Measurements from ENCODE around the gene AKNAD1. TPM values are rescaled to one million over a fixed set of nuclear protein-coding genes. Genes with fewer than 3 reads are reported as not detected.

Gene AKNAD1
- total RNA-seq, 2 donors from 2014 or later: not detected

DNA sequence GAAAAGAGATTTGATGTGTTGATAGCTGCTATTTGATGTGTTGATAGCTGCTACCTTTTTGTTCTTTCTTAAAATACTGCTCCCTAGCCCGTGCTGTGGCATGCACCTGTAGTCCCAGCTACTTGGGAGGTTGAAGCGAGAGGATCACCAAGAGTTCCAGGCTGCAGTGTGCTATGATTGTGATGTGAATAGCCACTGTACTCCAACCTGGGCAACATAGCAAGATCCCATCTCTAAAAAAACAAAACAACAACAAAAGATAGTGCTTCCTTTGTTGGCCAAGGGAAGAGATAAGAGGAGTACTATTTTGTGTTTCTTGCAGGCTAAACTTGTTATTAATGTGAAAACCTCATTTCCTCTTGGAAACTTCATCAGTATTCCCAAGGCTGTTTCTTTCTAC lies 25.9 kb upstream of the AKNAD1 start:
- no peak for DNase-seq
- Histone ChIP-seq H3K9me3 (no peaks in the 10 kb centered on the region), H3K9ac (ENCODE audit: low read depth in 2 of 2, low read length in 2 of 2) (no peak overlapping the region), H3K27me3 (no peaks in the 10 kb centered on the region), H3K27ac (no peak overlapping the region), H3K4me3 (no peak overlapping the region), H3K4me1 (no peaks in the 10 kb centered on the region), H3K36me3 (no peaks in the 10 kb centered on the region)
- TF ChIP-seq, protein P1, sequence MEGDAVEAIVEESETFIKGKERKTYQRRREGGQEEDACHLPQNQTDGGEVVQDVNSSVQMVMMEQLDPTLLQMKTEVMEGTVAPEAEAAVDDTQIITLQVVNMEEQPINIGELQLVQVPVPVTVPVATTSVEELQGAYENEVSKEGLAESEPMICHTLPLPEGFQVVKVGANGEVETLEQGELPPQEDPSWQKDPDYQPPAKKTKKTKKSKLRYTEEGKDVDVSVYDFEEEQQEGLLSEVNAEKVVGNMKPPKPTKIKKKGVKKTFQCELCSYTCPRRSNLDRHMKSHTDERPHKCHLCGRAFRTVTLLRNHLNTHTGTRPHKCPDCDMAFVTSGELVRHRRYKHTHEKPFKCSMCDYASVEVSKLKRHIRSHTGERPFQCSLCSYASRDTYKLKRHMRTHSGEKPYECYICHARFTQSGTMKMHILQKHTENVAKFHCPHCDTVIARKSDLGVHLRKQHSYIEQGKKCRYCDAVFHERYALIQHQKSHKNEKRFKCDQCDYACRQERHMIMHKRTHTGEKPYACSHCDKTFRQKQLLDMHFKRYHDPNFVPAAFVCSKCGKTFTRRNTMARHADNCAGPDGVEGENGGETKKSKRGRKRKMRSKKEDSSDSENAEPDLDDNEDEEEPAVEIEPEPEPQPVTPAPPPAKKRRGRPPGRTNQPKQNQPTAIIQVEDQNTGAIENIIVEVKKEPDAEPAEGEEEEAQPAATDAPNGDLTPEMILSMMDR (IDR thresholded peaks at IDR 0.05): no peak
- intact Hi-C loops (cut with DNase I): no loop called here

GRCh38 chr1:108881369-108881768 lies 24.5 kb upstream of the AKNAD1 start:
- TF ChIP-seq, protein P1 (IDR thresholded peaks at IDR 0.05): no peak
- Histone ChIP-seq H3K36me3 (no peaks in the 10 kb centered on the region), H3K27me3 (no peaks in the 10 kb centered on the region), H3K9ac (ENCODE audit: low read depth in 2 of 2, low read length in 2 of 2) (no peak overlapping the region), H3K4me1 (no peaks in the 10 kb centered on the region), H3K4me3 (no peak overlapping the region), H3K27ac (no peak overlapping the region), H3K9me3 (no peaks in the 10 kb centered on the region)
- intact Hi-C loops (cut with DNase I): no loop called here
- DNase-seq: no peak

DNA sequence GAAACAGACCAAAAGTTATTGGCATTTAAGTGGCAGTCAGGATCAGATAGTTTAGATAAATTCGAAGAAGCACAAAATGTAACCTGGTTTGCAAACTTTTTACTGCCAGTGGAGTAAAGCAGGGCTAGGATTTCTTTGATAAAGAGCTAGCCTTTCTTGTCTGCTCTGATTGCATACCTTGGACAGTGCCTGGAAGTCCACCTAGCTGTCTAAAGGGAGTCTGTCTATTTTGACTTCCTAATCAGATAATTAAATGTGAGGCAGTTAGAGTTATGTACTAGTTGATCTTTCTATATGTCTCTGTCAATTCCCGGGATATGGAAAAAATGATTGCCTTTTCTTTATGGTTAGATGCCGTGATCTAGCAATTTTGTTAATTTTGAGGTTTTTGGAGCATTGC lies 24.0 kb upstream of the AKNAD1 start:
- Histone ChIP-seq H3K9me3 (no peaks in the 10 kb centered on the region), H3K27ac (no peak overlapping the region), H3K36me3 (no peaks in the 10 kb centered on the region), H3K9ac (ENCODE audit: low read depth in 2 of 2, low read length in 2 of 2) (no peak overlapping the region), H3K27me3 (no peaks in the 10 kb centered on the region), H3K4me1 (no peaks in the 10 kb centered on the region), H3K4me3 (no peak overlapping the region)
- TF ChIP-seq, protein P1 (IDR thresholded peaks at IDR 0.05): no peak
- intact Hi-C loops (cut with DNase I): no loop called here
- DNase-seq: no peak

DNA sequence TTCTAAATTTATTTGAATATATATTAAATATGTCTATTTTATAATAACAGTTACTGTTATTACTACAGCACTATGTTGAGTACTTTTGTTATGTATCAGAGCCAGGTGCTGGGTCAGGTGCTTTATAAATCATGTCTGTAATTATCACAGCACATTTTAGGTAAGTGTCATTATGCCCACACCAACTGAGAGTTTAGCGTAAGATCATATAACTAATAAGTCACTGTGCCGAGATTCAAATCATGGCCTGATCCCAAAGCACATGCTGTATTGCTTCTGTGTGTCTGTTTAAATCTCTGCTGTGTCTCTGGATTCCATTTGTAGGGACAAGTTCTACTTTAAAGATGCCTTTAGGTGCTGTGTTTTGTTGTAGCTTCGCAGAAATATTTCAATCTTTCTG lies 21.8 kb upstream of the AKNAD1 start:
- Histone ChIP-seq H3K4me1 (no peaks in the 10 kb centered on the region), H3K36me3 (no peaks in the 10 kb centered on the region), H3K27me3 (no peaks in the 10 kb centered on the region), H3K9me3 (no peaks in the 10 kb centered on the region), H3K9ac (ENCODE audit: low read depth in 2 of 2, low read length in 2 of 2) (no peak overlapping the region), H3K4me3 (no peak overlapping the region), H3K27ac (no peak overlapping the region)
- DNase-seq: no peak
- TF ChIP-seq, protein P1 (IDR thresholded peaks at IDR 0.05): no peak
- intact Hi-C loops (cut with DNase I): no loop called here

DNA sequence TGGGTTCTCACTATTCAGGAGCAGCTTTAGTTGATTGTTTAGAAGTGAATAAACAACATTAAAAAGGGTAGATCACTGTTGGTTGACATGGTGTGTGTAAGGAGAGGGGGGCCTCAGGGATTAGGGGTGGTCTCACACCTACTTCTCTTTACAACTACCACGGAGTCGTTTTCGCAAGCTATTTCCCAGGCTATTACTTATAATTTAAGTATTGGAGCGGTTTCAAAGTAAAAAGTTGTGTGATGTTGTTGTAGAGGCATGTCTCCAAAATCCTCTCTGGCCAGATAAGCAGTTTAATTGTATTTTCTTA lies 21.2 kb upstream of the AKNAD1 start:
- Histone ChIP-seq H3K4me1 (no peaks in the 10 kb centered on the region), H3K9me3 (no peaks in the 10 kb centered on the region), H3K36me3 (no peaks in the 10 kb centered on the region), H3K4me3 (peak overlapping the region; percentile 91), H3K27me3 (no peaks in the 10 kb centered on the region), H3K9ac (ENCODE audit: low read depth in 2 of 2, low read length in 2 of 2) (peak overlapping the region in 1 of 2 donors; percentile 85), H3K27ac (no peak overlapping the region)
- intact Hi-C loops (cut with DNase I): no loop called here
- TF ChIP-seq, protein P1 (IDR thresholded peaks at IDR 0.05): no peak
- DNase-seq: no peak

All from colonic mucosa (tissue), 4 donors.